ENCODE data around the gene POU2AF1. TPM values are rescaled to one million over a fixed set of nuclear protein-coding genes. Genes with fewer than 3 reads are reported as not detected.

POU2AF1 gene
- total RNA-seq, 1 donor from 2014 or later = not detected

DNA sequence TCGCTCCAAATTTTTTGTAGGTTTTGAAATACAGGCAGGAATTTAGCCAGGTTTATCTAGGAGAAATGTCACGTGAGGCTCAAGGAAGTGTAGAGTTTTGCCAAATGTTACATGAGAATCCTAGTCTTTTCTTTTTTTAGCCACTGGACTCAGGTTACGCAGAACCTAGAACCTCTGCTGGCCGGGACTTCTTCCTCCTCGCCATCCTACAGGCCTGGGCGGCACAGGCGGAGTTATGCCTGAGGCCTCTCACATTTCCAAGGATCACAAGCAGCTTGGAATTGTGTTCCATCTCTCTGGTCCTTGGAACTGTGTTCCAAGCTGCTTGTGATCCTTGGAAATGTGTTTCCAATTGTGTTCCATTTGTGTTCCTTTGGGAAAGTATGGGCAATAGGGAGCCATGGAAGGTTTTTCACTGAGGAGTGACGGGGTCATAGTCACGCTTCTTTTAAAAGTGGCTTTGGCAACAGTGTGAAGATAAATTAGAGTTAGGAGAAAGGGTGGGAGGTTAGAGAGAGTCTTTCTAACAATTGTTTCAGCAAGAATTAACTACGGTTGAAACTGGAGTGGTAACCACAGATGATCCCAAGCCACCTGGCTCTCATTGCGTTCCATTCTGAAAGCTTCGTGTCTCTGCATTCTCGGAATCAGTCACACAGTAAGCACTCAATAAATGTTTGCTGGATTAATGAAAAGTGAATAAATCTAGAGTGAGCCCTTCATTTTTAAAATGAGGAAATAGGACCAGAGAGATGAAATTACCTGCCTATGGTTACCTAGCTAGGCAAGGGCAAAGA is 12.5 kb upstream of the POU2AF1 start:
- no peak overlapping the region for H3K27ac Mint-ChIP-seq (ENCODE audit: unreplicated experiment)
- peaks cover 2% of the 10 kb centered on the region for H3K9me3 Mint-ChIP-seq
- H3K36me3 Mint-ChIP-seq (ENCODE audit: low read depth) = no peaks in the 10 kb centered on the region
- no peaks in the 10 kb centered on the region for H3K27me3 Mint-ChIP-seq (ENCODE audit: low read depth)
- DNase-seq (ENCODE audit: low read depth, low spot score) = no peak
- TF ChIP-seq, protein P1, sequence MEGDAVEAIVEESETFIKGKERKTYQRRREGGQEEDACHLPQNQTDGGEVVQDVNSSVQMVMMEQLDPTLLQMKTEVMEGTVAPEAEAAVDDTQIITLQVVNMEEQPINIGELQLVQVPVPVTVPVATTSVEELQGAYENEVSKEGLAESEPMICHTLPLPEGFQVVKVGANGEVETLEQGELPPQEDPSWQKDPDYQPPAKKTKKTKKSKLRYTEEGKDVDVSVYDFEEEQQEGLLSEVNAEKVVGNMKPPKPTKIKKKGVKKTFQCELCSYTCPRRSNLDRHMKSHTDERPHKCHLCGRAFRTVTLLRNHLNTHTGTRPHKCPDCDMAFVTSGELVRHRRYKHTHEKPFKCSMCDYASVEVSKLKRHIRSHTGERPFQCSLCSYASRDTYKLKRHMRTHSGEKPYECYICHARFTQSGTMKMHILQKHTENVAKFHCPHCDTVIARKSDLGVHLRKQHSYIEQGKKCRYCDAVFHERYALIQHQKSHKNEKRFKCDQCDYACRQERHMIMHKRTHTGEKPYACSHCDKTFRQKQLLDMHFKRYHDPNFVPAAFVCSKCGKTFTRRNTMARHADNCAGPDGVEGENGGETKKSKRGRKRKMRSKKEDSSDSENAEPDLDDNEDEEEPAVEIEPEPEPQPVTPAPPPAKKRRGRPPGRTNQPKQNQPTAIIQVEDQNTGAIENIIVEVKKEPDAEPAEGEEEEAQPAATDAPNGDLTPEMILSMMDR (conservative IDR thresholded peaks at IDR 0.05) = no peak
- peaks cover 3% of the 10 kb centered on the region for H3K4me1 Mint-ChIP-seq
- H3K4me3 Mint-ChIP-seq = no peak overlapping the region

DNA sequence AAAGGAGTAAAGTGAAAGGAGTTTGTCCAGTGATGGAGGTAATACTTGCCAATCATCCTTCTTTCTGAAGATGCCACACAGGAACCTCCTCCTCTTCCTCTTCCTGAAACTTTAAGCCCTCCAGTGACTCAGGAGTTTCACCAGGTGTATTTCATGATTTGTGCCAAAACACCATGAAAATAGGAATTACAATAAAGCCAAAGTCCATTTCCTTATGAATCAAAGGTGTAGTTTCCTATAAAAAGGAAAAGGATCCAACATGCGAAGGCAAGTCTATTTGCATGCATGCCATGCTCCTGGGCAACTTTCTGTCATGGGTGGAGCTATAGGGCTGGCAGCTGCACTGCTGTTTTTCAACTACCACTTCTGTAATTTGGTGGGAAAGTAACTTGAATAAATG is 9.8 kb upstream of the POU2AF1 start:
- H3K4me3 Mint-ChIP-seq = no peak overlapping the region
- TF ChIP-seq, protein P1 (conservative IDR thresholded peaks at IDR 0.05) = no peak
- H3K9me3 Mint-ChIP-seq = peaks cover 2% of the 10 kb centered on the region
- no peaks in the 10 kb centered on the region for H3K4me1 Mint-ChIP-seq
- no peak for DNase-seq (ENCODE audit: low read depth, low spot score)
- H3K27ac Mint-ChIP-seq (ENCODE audit: unreplicated experiment) = no peak overlapping the region
- H3K27me3 Mint-ChIP-seq (ENCODE audit: low read depth) = no peaks in the 10 kb centered on the region
- no peaks in the 10 kb centered on the region for H3K36me3 Mint-ChIP-seq (ENCODE audit: low read depth)

DNA sequence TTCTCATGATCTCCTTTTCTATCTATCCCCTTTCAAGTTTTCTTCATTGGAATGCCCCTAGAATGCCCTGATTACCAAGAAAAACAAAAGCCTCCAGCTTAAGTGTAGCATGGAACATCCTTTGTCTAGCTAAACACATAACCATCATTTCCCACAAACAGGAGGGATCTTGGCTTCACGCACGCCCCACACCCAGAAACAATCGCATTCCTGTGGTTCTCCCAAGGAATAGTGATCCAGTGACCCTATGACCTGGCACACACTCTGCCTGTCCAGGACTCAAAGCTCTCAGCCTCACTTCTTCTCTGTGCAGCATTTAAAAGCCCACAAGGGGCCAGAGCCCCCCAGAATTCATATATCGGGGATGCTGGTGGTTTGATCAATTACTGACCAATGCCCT is 9.3 kb upstream of the POU2AF1 start:
- H3K36me3 Mint-ChIP-seq (ENCODE audit: low read depth) = no peaks in the 10 kb centered on the region
- no peaks in the 10 kb centered on the region for H3K27me3 Mint-ChIP-seq (ENCODE audit: low read depth)
- no peak overlapping the region for H3K4me3 Mint-ChIP-seq
- peaks cover 2% of the 10 kb centered on the region for H3K9me3 Mint-ChIP-seq
- no peak overlapping the region for H3K27ac Mint-ChIP-seq (ENCODE audit: unreplicated experiment)
- no peaks in the 10 kb centered on the region for H3K4me1 Mint-ChIP-seq
- TF ChIP-seq, protein P1 (conservative IDR thresholded peaks at IDR 0.05) = no peak
- DNase-seq (ENCODE audit: low read depth, low spot score) = no peak

DNA sequence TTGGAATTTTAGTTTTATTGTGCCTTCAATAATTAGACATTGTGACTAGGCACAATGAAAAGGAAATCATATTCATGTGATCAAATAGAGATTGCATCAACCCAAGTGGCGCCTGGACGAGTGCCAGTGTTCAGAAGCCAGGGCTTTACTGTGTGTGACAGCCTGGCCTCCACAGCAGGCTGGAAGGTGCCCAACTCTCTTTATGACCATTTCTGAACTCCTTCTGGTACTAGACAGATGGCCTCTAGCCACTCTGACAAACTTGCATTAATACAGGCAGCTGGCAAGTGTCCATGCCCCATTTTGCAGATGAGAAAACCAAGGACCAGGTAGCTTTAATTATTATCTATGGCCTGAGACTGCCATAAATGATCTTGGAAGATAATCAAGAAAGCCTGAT is 8.3 kb upstream of the POU2AF1 start:
- H3K9me3 Mint-ChIP-seq = peaks cover 2% of the 10 kb centered on the region
- no peak overlapping the region for H3K27ac Mint-ChIP-seq (ENCODE audit: unreplicated experiment)
- no peak for DNase-seq (ENCODE audit: low read depth, low spot score)
- no peak overlapping the region for H3K4me3 Mint-ChIP-seq
- no peaks in the 10 kb centered on the region for H3K27me3 Mint-ChIP-seq (ENCODE audit: low read depth)
- no peaks in the 10 kb centered on the region for H3K36me3 Mint-ChIP-seq (ENCODE audit: low read depth)
- TF ChIP-seq, protein P1 (conservative IDR thresholded peaks at IDR 0.05) = no peak
- no peaks in the 10 kb centered on the region for H3K4me1 Mint-ChIP-seq

DNA sequence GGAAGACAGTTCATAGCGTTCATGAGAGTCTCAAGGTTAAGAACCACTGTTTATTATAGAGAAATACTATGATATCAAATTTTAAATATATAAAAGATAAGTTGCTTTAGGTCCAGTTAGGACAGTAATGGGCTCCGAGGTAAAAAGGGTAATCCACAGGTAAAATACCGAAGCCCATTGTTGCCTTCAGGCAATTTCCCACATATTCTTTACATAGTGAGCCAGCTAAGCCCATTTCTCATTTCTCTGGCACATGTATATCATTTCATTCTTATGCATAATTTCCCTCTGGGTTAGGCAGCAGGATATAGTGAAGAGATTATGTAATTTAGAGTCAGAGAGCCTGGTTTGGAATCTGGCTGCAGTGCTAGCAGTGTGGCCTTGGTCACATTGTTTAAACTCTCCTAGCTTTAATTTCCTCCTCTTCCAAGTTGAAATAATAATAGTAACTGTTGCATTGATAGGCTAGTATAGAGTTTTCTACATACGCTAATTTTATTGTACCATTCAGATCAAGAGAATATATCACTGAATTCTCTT is 7.6 kb upstream of the POU2AF1 start:
- H3K4me3 Mint-ChIP-seq = no peak overlapping the region
- no peaks in the 10 kb centered on the region for H3K36me3 Mint-ChIP-seq (ENCODE audit: low read depth)
- no peak for DNase-seq (ENCODE audit: low read depth, low spot score)
- no peaks in the 10 kb centered on the region for H3K27me3 Mint-ChIP-seq (ENCODE audit: low read depth)
- TF ChIP-seq, protein P1 (conservative IDR thresholded peaks at IDR 0.05) = no peak
- peaks cover 2% of the 10 kb centered on the region for H3K9me3 Mint-ChIP-seq
- no peaks in the 10 kb centered on the region for H3K4me1 Mint-ChIP-seq
- no peak overlapping the region for H3K27ac Mint-ChIP-seq (ENCODE audit: unreplicated experiment)
